MV-4-11 (cell line): Measurements from ENCODE around the gene LIMS1.
"Not testable (repeated sequence)": the region's sequence is repeated elsewhere in the genome, so short reads cannot be mapped to it uniquely, and the experiment has no call there.

Experiments
- DNase-seq: peaks from one replicate; lab custom pipeline; 2025; lab: John Stamatoyannopoulos, UW

LIMS1 gene

GRCh38 chr2:108635630-108636354 lies 101.5 kb downstream of the LIMS1 start:
- no peak for DNase-seq

DNA sequence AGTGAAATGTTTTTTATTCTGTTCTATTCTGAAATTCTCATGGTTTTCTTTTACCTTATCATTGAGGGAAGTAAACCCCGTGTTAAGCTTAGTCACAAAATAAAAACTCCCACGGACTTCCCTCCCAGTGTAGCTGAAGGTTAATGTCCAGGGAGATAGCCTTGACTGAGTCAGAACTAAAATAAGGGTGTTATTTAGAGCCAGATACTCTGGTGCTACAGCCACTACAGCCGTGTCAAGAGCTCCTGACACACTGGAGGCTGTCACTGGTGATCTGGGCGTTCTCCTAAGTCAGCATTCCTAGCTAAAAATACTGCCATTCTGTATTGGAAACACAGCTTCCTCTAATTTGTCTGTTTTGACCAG lies 103.0 kb downstream of the LIMS1 start:
- DNase-seq: peak; percentile 36

- DNase-seq: peak; percentile 65
Observed at GRCh38 chr2:108640731-108641130, 106.5 kb downstream of the LIMS1 start.

DNA sequence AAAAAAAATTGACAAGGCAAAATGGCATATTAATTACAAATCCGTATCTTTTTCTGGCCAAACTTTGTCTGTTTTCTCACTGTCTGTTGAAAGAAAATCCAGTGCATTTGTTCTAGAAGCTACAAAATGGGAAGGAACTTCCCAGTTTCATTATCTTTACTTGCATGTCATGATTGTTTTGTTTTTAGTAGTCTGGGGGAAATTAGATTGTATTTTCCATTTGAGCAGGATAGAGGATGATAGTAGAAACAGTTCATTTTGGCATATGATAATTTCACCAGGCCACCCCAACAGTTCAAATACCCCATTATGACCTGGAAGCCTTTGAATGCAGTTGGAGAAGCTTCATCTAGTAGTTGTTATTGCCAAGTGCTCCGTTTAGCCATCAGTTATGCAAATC lies 107.5 kb downstream of the LIMS1 start:
- no peak for DNase-seq

- no peak for DNase-seq
Observed at GRCh38 chr2:108643261-108643849, 109.1 kb downstream of the LIMS1 start.

DNA sequence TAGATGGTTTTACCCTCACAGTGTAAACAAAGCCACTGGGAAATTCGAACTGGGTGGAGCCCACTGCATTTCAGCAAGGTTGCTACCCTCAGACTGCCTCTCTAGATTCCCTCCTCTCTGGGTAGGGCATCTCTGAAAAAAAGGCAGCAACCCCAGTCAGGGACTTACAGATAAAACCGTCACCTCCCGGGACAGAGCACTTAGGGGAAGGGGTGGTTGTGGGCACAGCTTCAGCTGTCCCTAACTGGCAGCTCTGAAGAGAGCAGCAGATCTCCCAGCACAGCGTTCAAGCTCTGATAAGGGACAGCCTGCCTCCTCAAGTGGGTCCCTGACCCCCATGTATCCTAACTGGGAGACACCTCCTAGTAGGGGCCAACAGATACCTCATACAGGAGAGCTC lies 109.6 kb downstream of the LIMS1 start:
- not testable (repeated sequence) for DNase-seq

DNA sequence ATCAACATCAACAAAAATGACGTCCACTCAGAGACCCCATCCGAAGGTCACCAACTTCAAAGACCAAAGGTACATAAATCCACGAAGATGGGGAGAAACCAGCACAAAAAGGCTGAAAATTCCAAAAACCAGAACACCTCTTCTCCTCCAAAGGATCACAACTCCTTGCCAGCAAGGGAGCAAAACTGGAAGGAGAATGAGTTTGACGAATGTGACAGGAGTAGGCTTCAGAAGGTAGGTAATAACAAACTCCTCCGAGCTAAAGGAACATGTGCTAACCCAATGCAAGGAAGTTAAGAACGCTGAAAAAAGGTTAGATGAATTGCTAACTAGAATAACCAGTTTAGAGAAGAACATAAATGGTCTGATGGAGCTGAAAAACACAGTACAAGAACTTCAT lies 110.2 kb downstream of the LIMS1 start:
- DNase-seq: not testable (repeated sequence)

- not testable (repeated sequence) for DNase-seq
Observed at GRCh38 chr2:108648796-108649195, 114.5 kb downstream of the LIMS1 start.

GRCh38 chr2:108650465-108650864 lies 116.2 kb downstream of the LIMS1 start:
- not testable (repeated sequence) for DNase-seq

DNA sequence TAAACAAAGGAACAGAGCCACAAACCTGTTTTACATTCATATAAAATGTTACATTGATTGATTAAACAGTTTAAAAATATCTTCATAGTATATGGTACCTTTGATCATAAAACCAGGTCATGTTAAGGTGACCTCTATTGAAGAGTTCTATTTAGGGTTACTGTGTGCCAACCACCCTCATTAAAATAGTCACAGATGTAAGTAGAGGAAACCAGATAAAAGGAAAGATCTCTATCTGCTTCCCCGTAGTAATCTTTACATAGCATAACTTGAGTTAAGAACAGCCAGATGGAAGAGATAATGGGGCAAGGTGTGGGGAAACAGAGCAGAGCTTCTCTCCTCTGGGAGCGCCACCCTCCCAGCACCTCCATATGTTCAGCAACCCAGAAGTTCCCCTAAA lies 117.2 kb downstream of the LIMS1 start:
- DNase-seq: not testable (repeated sequence)

DNA sequence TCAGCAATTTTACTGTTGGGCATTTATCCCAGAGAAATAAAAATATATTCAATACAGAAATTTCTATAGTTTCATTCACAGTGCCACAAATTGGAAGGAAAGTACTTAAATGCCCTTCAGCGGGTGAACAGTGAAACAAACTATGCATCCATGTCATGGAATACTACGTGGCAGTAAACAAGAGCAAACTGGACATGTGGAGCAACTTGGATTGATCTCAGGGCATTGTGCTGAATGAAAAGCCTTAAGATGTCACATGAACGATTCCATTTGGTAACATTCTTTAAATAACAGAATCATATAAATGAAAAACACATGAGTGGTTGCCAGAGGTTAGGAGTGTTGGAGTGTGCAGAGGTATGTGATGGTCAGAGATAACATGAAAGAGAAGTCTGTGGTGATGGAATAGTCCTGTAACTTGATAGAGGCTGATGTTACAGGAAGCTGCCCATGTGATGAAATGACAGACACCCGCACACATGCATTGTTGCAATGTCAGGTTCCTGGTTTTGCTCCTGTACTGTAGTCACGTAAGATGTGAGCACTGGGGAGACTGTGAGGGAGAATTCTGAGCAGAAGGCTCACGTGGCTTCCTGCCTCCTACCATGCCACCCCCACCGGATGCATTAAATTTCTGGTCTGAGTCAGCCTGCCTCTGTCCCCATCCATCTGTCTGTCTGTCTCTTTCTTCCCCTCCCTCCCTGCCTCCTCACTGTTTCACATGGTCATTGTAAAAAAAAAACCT lies 118.1 kb downstream of the LIMS1 start:
- DNase-seq: peak; percentile 94

DNA sequence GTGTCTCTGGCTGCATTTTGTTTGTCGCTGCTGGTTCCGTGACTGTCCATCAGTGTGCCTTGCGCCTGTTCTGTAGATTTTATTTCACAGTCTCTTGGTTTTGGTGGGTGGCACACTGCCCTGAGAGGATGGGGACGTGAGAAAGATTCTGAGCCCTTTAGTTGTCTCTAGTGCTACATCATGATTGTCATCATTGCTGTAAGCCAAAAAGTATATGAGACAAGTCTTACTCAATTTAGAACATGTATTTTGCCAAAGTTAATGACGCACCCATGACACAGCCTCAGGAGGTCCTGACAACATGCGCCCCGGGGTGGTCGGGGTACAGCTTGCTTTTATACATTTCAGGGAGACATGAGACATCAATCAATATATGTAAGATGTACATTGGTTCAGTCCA lies 119.2 kb downstream of the LIMS1 start:
- not testable (repeated sequence) for DNase-seq

DNA sequence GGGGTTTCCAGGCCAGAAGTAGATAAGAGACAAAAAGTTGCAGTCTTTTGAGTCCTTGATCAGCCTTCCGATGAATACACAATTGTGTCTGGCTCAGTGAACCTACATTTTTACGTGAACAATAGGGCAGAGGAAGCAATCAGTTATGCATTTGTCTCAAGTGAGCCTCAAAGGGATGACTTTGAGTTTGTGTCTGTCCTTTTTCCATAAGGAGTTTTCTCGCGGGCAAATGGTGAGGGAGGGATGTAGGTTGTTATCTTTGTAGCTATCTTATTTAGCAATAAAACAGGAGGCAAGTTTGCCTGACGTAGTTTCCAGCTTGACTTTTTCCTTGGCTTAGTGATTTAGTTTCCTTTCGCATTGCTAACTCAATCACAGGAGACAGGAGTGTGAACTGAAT lies 119.6 kb downstream of the LIMS1 start:
- DNase-seq: not testable (repeated sequence)

GRCh38 chr2:108654521-108655125 lies 120.4 kb downstream of the LIMS1 start:
- DNase-seq: not testable (repeated sequence)

DNA sequence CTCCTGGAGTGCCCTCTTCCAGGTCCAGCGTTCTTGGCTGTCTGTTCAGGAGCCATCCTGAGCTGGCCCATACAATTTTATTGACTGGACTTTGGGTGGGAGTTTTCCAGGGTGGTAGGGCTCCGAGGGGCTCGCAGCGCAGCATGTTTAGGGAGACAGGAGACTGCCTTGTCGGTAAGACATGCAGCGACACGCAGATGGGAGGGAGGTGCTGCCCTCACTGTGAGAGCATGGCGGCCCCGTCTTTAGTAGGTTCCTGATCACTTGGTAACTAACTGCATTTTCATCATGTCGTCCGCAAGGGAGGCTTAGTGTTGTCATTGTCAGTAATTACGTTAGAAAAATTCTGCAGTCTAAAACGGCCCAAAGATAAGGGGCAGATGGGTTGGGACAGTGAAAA lies 121.0 kb downstream of the LIMS1 start:
- DNase-seq: not testable (repeated sequence)

DNA sequence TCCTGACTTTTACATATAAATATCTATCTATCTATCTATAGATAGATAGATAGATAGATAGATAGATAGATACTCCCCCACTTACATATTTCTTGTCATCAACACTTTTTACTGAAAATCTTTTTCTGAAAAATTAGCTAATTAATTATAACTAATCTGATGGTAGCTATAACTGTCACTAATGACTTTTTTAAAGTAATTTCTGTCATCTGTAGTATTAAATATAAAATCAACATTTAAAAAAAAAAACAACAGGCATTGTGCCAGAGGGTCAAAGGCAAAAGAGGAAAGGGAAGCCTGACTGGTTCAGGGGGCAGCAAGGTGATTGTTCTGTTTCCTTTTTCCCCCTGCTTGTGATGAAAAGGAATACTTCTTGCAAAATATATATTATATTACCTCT lies 122.0 kb downstream of the LIMS1 start:
- not testable (repeated sequence) for DNase-seq

DNA sequence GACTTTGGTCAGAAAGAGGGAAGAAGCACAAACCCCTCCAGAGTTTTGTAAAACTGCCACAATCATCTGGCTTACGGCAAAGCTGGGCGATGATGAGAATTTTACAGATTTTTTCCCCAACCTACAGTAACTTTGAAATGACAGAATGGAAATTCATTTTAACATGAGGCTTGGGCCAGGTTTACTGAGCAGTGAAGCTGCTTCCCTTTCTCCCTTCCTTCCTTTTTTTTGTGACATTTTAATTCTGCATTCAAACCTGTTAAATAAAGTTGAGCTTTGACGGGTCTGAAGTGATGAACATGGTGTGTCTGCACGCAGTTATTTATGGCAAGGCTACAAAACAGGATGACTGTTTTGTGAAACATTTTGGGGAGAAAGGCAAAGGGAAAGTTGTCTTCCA lies 123.2 kb downstream of the LIMS1 start:
- DNase-seq: not testable (repeated sequence)

GRCh38 chr2:108658553-108658952 lies 124.3 kb downstream of the LIMS1 start:
- DNase-seq: not testable (repeated sequence)

GRCh38 chr2:108661493-108661892 lies 127.2 kb downstream of the LIMS1 start:
- DNase-seq: not testable (repeated sequence)

DNA sequence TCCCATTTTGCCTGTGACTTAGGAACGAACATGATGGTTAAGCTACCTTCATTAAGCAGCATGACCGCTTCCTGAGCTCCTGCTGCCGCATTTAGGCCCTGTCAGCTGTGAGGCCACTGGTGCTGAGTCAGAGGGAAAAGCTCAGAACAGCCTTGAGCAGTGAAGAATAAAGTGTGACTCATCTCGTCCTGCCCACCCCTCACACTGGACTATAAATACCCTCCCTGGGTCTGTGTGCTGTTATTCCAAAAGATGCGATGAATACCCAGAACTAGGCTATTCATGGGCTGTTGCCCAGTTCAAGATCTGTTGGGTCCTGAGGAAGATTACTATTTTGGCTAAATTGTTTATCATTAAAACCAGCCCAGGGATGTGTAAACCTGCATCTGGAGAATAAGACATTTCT lies 127.9 kb downstream of the LIMS1 start:
- peak; percentile 41 for DNase-seq

GRCh38 chr2:108663346-108663745 lies 129.1 kb downstream of the LIMS1 start:
- not testable (repeated sequence) for DNase-seq

DNA sequence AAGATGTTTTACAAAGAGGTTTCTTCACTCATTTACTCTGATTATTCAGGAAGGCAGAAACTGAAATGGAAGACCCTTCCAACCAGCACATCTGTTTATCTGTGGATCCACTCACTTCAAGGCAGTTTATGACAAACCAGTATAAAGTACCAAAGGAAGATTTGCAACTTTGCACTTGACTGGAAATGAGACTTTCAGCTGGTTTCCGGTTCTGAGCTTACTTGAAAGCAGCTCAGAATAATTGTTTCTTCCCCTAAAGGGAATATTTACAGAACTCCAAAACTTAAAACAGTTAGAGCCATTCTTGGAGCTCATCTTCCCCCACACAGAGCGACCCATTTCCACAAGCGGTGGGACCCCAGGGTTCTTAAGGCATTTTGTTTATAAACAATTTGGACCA lies 129.8 kb downstream of the LIMS1 start:
- not testable (repeated sequence) for DNase-seq

DNA sequence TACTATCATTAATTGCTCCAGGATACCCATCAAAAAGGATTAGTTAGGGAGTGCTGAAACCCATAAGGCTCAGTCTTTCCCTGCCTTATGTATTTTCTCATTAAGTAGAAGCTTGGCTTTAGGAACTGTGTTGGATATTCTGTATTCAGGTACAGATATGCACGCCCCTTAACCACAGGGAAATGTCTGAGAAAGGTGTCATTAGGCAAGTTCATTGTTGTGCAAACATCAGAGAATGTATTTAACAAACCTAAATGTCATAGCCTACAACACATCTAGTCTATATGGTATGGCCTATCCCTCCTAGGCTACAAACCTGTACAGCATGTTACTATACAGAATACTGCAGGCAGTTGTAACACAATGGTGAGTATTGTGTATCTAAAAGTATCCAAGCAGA lies 130.7 kb downstream of the LIMS1 start:
- not testable (repeated sequence) for DNase-seq
